Non-pigmented ciliary epithelial cell (primary cell): ENCODE data around the gene DIPK1C.

Experiments
- DNase-seq: peaks from one replicate; pipeline ENCODE4 v3.0.0-alpha.2; 2010; ENCODE audit warnings: low read depth

DIPK1C gene

DNA sequence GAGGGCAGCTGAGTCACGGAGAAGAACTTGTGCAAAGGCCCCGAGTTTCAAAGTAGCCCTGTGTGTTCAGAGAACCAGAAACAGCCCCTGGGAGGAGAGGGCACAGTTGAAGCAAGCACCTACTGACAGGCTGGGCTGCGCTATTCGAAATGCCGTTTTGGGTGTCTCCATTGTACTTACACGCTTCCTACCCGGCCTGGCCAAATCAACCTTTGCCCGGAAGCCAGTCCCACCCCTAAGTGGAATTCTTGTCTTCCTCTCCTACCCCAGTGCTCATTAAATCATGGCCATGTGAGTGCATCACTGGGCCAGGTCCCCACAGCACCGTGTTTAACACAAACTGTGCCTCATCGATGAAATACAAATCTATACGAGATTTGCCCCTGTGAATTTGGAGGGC is 6.0 kb downstream of the DIPK1C start:
- no peak for DNase-seq

DNA sequence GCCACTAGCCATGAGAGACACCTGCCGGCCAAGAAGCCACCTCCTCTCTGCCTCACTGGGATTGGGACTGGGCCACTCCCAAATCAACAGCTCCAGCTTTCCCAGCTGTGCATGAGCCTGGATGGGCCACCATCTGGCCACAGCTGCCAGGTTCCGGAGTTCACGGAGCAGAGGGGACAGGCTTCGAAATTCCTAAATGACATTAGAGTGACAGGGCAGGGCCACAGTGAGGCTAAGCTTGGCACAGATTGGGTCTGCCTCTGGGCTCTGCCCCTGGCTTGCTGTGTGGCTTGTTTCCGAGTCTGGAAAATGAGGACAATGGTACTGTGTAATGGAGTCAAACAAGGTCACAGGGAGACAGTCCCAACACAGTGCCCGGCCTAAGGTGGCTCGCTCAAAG is 6.5 kb downstream of the DIPK1C start:
- DNase-seq: no peak

GRCh38 chr18:74447404-74448152 is 9.5 kb downstream of the DIPK1C start:
- DNase-seq: no peak

DNA sequence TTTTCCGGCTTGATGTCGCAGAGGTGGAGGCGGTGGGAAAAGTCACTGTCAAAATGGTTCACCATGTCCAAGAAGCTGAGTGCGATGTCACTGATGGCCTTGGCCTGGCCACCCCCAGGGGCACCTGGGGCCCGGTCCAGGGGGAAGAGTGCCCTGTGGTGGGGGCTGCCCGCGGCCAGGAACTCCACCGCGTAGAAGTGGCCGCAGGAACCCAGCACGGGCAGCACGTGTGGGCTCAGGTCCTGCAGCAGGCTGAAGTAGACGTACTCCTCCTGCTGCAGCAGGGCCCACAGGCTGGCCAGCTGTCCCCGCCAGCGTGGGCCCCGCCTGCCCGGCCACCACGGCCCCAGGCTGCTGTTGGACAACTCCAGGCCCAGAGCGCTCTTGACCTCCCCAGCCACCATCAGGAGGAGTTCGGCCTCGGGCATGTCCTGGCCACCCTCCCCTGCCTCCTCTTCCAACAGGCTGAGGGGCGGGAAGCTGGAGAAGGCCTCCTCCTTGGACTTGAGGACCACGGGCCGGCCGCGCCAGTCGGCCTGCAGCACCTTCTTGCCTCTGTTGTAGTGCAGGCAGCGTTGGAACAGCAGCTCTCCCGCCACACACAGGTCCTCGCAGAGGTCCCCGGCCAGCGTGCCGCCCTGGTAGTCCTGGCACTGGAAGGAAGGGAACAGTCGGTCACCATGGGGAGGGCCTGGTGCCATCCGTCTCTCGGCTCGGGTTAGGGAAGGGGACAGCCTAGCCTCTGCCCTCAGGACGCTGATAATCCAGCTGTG is 10.3 kb downstream of the DIPK1C start:
- DNase-seq: no peak

DNA sequence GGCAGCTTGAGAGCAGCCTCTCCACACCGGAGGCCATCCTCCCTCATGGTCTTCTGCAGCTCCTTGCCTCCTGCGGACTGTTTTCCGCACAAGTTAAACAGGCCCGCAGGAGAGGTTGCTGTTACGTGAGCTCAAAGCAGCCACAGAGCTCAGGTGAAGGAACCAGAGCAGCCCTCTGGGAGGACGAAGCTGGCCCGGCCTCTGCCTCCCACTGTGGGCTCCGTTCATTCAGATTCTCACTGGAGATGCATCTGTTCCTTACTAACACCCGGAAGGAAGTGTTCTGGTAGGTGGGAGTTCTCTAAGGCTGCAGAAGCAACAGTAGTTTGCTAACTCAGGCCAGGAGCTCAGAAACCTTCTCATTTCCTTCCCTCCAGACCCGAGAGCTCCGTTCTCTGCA is 10.9 kb downstream of the DIPK1C start:
- no peak for DNase-seq

GRCh38 chr18:74445585-74445984 is 11.5 kb downstream of the DIPK1C start:
- DNase-seq: no peak

DNA sequence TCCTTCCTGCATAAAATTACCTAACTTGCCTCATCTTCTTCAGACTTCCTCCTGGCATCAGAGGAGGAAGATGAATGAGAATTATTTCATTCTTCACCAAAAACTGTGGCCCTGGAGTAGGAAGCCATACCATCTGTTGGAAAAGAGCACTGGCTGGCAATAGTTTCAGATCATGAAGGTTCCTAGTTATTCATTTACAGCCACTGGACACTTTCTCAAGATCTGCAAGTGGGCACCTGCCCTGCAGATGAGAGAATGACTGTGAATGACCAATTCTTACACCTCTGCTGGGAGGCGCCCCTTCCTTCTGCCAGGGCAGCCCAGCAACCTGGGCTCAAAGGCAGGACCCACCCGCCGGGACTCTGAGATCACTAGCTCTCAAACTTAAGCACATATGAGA is 13.0 kb downstream of the DIPK1C start:
- no peak for DNase-seq

GRCh38 chr18:74440808-74441427 is 16.2 kb downstream of the DIPK1C start:
- no peak for DNase-seq

DNA sequence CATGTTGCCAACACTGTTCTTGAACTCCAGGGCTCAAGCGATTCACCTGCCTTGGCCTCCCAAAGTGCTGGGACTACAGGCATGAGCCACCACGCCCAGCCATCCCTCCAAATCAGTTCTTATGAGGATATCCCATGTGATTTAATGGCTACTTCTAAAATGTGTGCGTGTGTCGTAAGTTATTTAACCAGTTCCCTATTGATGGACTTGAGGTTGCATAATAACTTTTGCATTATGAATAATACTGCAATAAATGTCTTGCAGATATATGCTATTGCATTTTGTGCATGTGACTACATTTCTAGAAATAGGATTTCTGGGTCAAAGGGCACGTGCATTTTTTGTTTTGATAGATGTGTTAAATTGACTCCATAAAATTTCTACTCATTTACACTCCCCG is 19.0 kb downstream of the DIPK1C start:
- DNase-seq: no peak

- DNase-seq: no peak
These were observed 20.8 kb downstream of the DIPK1C start for GRCh38 chr18:74436158-74436769.

- DNase-seq: no peak
These were observed 21.4 kb downstream of the DIPK1C start for GRCh38 chr18:74435740-74436139.

- no peak for DNase-seq
These were observed 22.6 kb downstream of the DIPK1C start for GRCh38 chr18:74434466-74434865.

DNA sequence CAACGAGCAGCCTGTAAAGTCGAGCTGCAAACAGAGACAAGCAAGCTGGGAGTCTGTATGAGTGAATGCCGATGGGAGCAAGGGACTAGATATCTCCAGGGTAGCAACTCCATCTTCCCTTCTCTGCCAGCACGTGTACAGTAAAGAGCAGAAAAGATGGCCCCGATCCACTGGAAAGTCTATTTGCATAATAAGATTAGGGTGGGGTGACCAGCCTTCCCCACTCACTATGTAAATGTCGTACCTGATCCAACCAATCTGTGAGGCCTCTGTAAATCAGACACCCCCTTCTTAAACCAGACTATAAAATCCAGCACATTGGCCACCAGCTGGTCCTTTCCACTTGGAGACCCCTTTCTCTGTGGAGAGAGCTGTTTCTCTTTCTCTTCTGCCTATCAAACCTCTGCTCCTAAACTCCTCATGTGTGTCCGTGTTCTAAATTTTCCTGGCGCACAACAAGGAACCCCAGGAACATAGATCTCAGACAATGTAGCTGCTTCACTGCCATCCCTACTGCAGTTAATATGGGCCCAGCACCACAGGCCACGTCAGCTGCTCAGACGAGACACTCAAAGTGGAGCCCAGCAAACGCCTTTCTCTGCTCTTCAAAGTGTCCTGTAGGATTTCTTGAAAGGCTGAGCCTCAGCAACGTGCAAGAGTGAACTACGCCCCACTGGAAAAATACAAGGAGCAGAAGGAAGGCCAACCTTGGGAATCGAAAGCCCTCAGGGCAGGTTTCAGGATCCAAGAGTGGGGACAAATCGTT is 26.1 kb downstream of the DIPK1C start:
- DNase-seq: no peak

- no peak for DNase-seq
These were observed 26.9 kb downstream of the DIPK1C start for GRCh38 chr18:74430231-74430630.

DNA sequence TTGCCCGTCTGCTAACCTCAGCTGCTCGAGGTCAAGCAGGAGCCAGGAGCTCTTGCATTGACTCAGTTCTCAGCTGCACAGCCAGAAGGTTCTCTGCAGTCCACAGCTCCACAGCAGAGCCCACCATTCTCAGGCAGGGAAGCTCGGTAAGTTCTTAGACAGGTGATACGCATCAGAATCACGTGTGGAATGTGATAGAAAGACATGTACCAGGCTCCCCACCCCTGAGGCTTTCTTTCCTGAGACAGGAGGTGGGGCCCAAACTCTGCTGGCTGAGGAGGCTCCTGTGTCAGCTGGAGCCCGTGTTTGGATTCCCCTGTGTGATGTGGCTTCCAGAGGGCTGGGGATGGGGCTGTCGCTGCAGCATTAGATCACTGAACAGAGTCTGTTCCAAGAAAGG is 28.0 kb downstream of the DIPK1C start:
- no peak for DNase-seq

GRCh38 chr18:74427442-74428112 is 29.5 kb downstream of the DIPK1C start:
- no peak for DNase-seq

DNA sequence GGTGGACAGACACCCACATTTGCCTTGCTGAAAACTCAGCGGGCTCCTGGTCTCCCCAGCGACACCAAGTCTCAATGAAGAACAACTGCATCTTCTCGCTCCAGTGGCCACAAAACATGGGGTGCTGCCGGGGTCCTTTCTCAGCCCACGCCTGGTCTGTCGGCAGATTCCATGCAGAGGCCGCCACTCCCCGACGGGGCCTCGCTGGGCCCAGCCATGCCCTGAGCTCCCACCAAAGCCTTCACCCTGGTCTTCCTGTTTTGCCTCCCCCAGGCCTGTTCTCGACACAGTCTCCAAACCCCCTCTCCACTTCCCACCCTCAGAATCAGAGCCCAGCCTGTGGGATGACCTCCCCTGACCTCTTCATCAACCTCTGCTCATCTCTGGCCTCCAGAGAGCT is 31.2 kb downstream of the DIPK1C start:
- no peak for DNase-seq

GRCh38 chr18:74425161-74425560 is 31.9 kb downstream of the DIPK1C start:
- DNase-seq: no peak

DNA sequence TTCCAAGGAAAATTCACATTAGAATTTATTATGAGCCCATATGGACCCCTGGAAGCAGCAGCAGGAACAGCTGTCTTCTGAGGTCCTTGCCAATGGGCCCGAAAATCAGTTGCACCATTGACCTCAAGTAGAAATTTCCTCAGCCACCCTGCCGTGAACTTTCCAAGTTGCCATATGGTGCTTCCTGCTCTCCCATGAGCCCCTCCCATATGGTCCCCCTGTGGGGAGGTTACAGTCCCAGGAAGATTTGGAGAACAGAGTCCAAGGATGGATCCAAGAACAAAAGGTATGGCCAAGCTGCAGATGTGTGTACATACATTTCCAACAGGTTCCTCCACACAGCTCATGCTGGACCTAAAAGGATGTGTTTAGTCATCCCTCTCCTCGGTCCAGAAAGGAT is 34.6 kb downstream of the DIPK1C start:
- DNase-seq: no peak

DNA sequence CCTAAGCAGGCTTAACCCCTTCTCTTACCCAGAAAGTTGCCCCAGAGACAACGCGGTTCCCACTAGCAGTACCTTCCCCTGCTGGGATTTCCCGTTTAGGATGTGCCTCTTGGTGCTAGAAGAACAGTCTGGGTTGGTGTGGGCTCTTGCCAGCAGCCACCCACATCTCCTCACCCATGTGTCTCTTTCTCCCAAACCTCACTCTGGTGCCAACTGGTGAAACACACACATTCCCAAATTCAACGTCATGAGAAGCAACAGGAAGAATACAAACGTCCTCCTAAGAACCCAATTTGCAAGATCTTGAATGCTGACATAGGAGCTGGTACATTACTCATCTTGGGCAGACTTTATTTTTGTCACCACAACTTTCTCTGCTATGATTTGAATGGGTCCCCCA is 36.2 kb downstream of the DIPK1C start:
- DNase-seq: no peak

DNA sequence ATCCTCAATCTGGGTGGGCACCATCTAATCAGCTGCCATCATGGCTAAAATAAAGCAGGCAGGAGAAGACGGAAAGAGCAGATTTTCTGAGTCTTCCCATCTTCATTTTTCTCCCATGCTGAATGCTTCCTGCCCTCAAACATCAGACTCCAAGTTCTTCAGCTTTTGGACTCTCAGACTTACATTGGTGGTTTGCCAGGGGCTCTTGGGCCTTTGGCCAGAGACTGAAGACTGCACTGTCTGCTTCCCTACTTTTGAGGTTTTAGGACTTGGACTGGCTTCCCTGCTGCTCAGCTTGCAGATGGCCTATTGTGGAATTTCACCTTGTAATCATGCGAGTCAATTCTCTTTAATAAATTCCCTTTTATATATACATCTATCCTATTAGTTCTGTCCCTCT is 36.6 kb downstream of the DIPK1C start:
- no peak for DNase-seq
